AG04449 (cell line): ENCODE measurements around the gene XRCC3.
"Not testable (repeated sequence)": the region's sequence is repeated elsewhere in the genome, so short reads cannot be mapped to it uniquely, and the experiment has no call there.

Experiments used
- CTCF ChIA-PET: fragments of 350-600 bp; formaldehyde crosslinking; extraction: SDS; loops from one replicate; lab custom pipeline; 2021; ENCODE audit warnings: antibody characterized with exemption; lab: Yijun Ruan, JAX
- POLR2A ChIA-PET: fragments of 400-600, 350-600 bp; formaldehyde crosslinking; extraction: SDS; loops from one replicate; lab custom pipeline; 2020; ENCODE audit warnings: antibody characterized with exemption, inconsistent platforms; lab: Yijun Ruan, JAX
- DNase-seq: peaks from one replicate; pipeline ENCODE4 v3.0.0-alpha.2; 2010; ENCODE audit warnings: low read depth, low spot score
- H3K4me3 ChIP-seq: 2 replicates; pipeline ENCODE4 v1.5.1; 2011; ENCODE audit warnings: low read depth, mild to moderate bottlenecking, control low read depth, low read length
- CTCF ChIP-seq: IDR thresholded peaks from one replicate; pipeline ENCODE4 v1.5.1; 2011; ENCODE audit warnings: mild to moderate bottlenecking, moderate library complexity, low read length, control low read depth, inconsistent platforms; ENCODE audit not compliant: insufficient read depth; ENCODE audit errors: missing control alignments

The XRCC3 gene

GRCh38 chr14:103692159-103692558, 23.1 kb downstream of the XRCC3 start:
- CTCF ChIA-PET, result no interaction called here

GRCh38 chr14:103691655-103692054, 23.6 kb downstream of the XRCC3 start:
- DNase-seq, CTCF ChIA-PET, H3K4me3 ChIP-seq: not testable (repeated sequence)
- POLR2A ChIA-PET, result interaction anchor here (0.7 kb wide), 1 partner anchor 10 kb away, joined by 3 read pairs; no protein-coding TSS in a partner anchor

More at GRCh38 chr14:103692159-103692558, 23.1 kb downstream of the XRCC3 start:
- no peak overlapping the region for H3K4me3 ChIP-seq
- no peak for DNase-seq
- TF ChIP-seq CTCF, result no peak
- POLR2A ChIA-PET, result no interaction called here

GRCh38 chr14:103690332-103690731, 24.9 kb downstream of the XRCC3 start:
- no peak for DNase-seq
- no peak for TF ChIP-seq CTCF
- ChIA-PET POLR2A (no interaction called here), CTCF (interaction anchor here (1.6 kb wide), 1 partner anchor 10 kb away, joined by 4 read pairs; no protein-coding TSS in a partner anchor)
- H3K4me3 ChIP-seq, result no peak overlapping the region

GRCh38 chr14:103688906-103689902, 26.0 kb downstream of the XRCC3 start:
- CTCF ChIA-PET, result interaction anchor here (0.8 to 1.6 kb wide), 3 partner anchors 9 to 12 kb away, joined by 3 to 4 read pairs (median 3); no protein-coding TSS in a partner anchor
- no peak for DNase-seq

GRCh38 chr14:103688441-103688840, 26.8 kb downstream of the XRCC3 start:
- ChIA-PET POLR2A (no interaction called here), CTCF (interaction anchor here (1.3 to 1.6 kb wide), 2 partner anchors 8 to 12 kb away, joined by 3 to 4 read pairs; no protein-coding TSS in a partner anchor)
- no peak for DNase-seq
- H3K4me3 ChIP-seq, result no peak overlapping the region
- no peak for TF ChIP-seq CTCF

More at GRCh38 chr14:103688906-103689902, 26.0 kb downstream of the XRCC3 start:
- POLR2A ChIA-PET, result no interaction called here
- no peak overlapping the region for H3K4me3 ChIP-seq
- TF ChIP-seq CTCF, result no peak

- H3K4me3 ChIP-seq, result no peak overlapping the region
- ChIA-PET CTCF (interaction anchor here (1.3 kb wide), 1 partner anchor 11 kb away, joined by 3 read pairs; no protein-coding TSS in a partner anchor), POLR2A (no interaction called here)
- DNase-seq, result no peak
- no peak for TF ChIP-seq CTCF
Measured at GRCh38 chr14:103687712-103688111, 27.5 kb downstream of the XRCC3 start.
